GM19328 (cell line): Measurements from ENCODE around the gene DMD.

Source experiments
- ATAC-seq: cut with Tn5 transposase; IDR thresholded peaks from one replicate; pipeline ENCODE4 v1.9.1; 2021; ENCODE audit warnings: mild to moderate bottlenecking, moderate library complexity; ENCODE audit not compliant: unreplicated experiment

The DMD gene

GRCh38 chrX:32514986-32515385 lies 696.4 kb downstream of the DMD start:
- ATAC-seq, result peak; percentile 74

GRCh38 chrX:32501606-32502005 lies 709.7 kb downstream of the DMD start:
- ATAC-seq, result no peak

- no peak for ATAC-seq
Measured at GRCh38 chrX:32496671-32497070, 714.7 kb downstream of the DMD start.

- ATAC-seq, result no peak
Measured at GRCh38 chrX:32495855-32496254, 715.5 kb downstream of the DMD start.

- no peak for ATAC-seq
Measured at GRCh38 chrX:32489125-32489524, 722.2 kb downstream of the DMD start.

GRCh38 chrX:32483534-32484136 lies 727.7 kb downstream of the DMD start:
- no peak for ATAC-seq

- no peak for ATAC-seq
Measured at GRCh38 chrX:32480019-32480418, 731.3 kb downstream of the DMD start.

- ATAC-seq, result no peak
Measured at GRCh38 chrX:32472364-32472763, 739.0 kb downstream of the DMD start.

- no peak for ATAC-seq
Measured at GRCh38 chrX:32455704-32456103, 755.6 kb downstream of the DMD start.

- ATAC-seq, result no peak
Measured at GRCh38 chrX:32451954-32452695, 759.2 kb downstream of the DMD start.

GRCh38 chrX:32448945-32449344 lies 762.4 kb downstream of the DMD start:
- ATAC-seq, result peak; percentile 40

- peak; percentile 99 for ATAC-seq
Measured at GRCh38 chrX:32448320-32448719, 763.0 kb downstream of the DMD start.

- no peak for ATAC-seq
Measured at GRCh38 chrX:32447640-32448039, 763.7 kb downstream of the DMD start.

- no peak for ATAC-seq
Measured at GRCh38 chrX:32443841-32444240, 767.5 kb downstream of the DMD start.

- no peak for ATAC-seq
Measured at GRCh38 chrX:32421266-32421665, 790.1 kb downstream of the DMD start.

- peak; percentile 57 for ATAC-seq
Measured at GRCh38 chrX:32408389-32408788, 803.0 kb downstream of the DMD start.

GRCh38 chrX:32397562-32398216 lies 813.7 kb downstream of the DMD start:
- peak; percentile 66 for ATAC-seq

- no peak for ATAC-seq
Measured at GRCh38 chrX:32395878-32396277, 815.5 kb downstream of the DMD start.

- ATAC-seq, result no peak
Measured at GRCh38 chrX:32392655-32393054, 818.7 kb downstream of the DMD start.

GRCh38 chrX:32370456-32371205 lies 840.7 kb downstream of the DMD start:
- no peak for ATAC-seq

- no peak for ATAC-seq
Measured at GRCh38 chrX:32293962-32294700, 917.2 kb downstream of the DMD start.
